GM12872 (cell line): ENCODE results near the gene COQ6.

ENCODE experiments used
- CTCF ChIP-seq: IDR thresholded peaks from 3 replicates; pipeline ENCODE4 v1.5.1; 2011; ENCODE audit warnings: low read depth, mild to moderate bottlenecking, low read length, moderate library complexity; ENCODE audit not compliant: insufficient read depth

The COQ6 gene

GRCh38 chr14:73949752-73950734 is at the start of gene COQ6, which contains the start of gene FAM161B:
Gene COQ6 (plus strand): TSS chr14:73950302. CDS start chr14:73950333, 31 bp downstream.
Gene FAM161B (minus strand): TSS chr14:73950094. CDS start chr14:73950026, 68 bp downstream.
- TF ChIP-seq CTCF, result 0 out of 3 replicates have a peak, but pooled peaks have one; percentile 26

- TF ChIP-seq CTCF, result no peak
These were observed 47.1 kb upstream of the COQ6 start for GRCh38 chr14:73903028-73903427.

- no peak for TF ChIP-seq CTCF
These were observed 40.4 kb upstream of the COQ6 start for GRCh38 chr14:73909681-73910080.

GRCh38 chr14:73913256-73913655 is 36.8 kb upstream of the COQ6 start:
- no peak for TF ChIP-seq CTCF

GRCh38 chr14:73916324-73916723 is 33.8 kb upstream of the COQ6 start:
- TF ChIP-seq CTCF, result no peak

- TF ChIP-seq CTCF, result no peak
These were observed 25.8 kb upstream of the COQ6 start for GRCh38 chr14:73924337-73924736.

GRCh38 chr14:73935666-73936065 is 14.4 kb upstream of the COQ6 start:
- TF ChIP-seq CTCF, result peak; percentile 39; the same call in 2 of the 3 replicates
